AG04449 (cell line): ENCODE results near the gene FREM2.

Source experiments
- CTCF ChIA-PET: fragments of 350-600 bp; formaldehyde crosslinking; extraction: SDS; loops from one replicate; lab custom pipeline; 2021; ENCODE audit warnings: antibody characterized with exemption; lab: Yijun Ruan, JAX
- POLR2A ChIA-PET: fragments of 400-600, 350-600 bp; formaldehyde crosslinking; extraction: SDS; loops from one replicate; lab custom pipeline; 2020; ENCODE audit warnings: antibody characterized with exemption, inconsistent platforms; lab: Yijun Ruan, JAX
- DNase-seq: peaks from one replicate; pipeline ENCODE4 v3.0.0-alpha.2; 2010; ENCODE audit warnings: low read depth, low spot score
- H3K4me3 ChIP-seq: 2 replicates; pipeline ENCODE4 v1.5.1; 2011; ENCODE audit warnings: low read depth, mild to moderate bottlenecking, control low read depth, low read length
- CTCF ChIP-seq: IDR thresholded peaks from one replicate; pipeline ENCODE4 v1.5.1; 2011; ENCODE audit warnings: mild to moderate bottlenecking, moderate library complexity, low read length, control low read depth, inconsistent platforms; ENCODE audit not compliant: insufficient read depth; ENCODE audit errors: missing control alignments

Gene FREM2

DNA sequence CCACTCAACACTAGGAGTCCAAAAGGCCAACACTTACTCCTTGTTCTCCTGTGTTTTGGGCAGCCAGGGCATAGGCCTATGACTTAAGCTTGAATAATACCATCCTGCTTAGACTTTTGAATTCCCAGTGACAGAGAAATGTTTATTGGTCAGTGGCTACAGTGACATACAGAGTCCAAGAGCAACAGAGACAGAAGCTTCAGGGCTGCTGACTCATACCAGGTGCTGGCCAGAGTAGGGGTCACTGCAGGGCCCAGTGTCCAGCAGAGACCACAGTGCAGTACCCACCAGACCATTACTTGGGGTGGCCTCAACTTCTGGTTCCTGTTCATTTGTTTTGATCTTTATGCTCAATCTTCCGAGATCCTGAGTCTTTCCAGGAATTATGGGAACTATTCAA, 6.0 kb upstream of the FREM2 start:
- CTCF ChIA-PET, result no interaction called here
- H3K4me3 ChIP-seq, result no peak overlapping the region
- DNase-seq, result no peak
- TF ChIP-seq CTCF, result no peak
- POLR2A ChIA-PET, result no interaction called here

- ChIA-PET CTCF (no interaction called here), POLR2A (no interaction called here)
- DNase-seq, result no peak
- H3K4me3 ChIP-seq, result no peak overlapping the region
- TF ChIP-seq CTCF, result no peak
Observed at GRCh38 chr13:38684714-38685113, 2.2 kb upstream of the FREM2 start.

DNA sequence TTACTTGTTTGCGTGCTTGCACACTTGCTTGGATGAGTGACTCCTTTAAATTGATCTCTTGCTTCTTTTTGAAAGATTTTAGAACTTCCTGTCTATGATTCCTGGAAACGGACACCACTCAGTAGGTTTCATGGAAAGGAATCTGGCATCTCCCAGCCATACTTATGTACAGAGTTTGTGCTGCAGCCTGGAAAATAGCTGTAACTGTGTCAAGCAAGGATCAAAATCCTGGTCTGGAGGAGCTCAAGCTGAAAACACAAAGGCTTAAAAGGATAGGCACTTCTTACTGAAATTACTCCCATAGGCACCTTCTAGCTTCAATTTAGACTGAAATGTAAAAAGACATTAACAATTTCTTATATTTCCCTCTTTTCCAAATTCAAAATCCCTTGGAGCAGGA, 1.4 kb upstream of the FREM2 start:
- ChIA-PET CTCF (no interaction called here), POLR2A (no interaction called here)
- no peak overlapping the region for H3K4me3 ChIP-seq
- no peak for TF ChIP-seq CTCF
- no peak for DNase-seq

GRCh38 chr13:38685974-38686576, 802 bp upstream of the FREM2 start:
- H3K4me3 ChIP-seq, result no peak overlapping the region
- TF ChIP-seq CTCF, result no peak
- POLR2A ChIA-PET, result interaction anchor here (0.7 kb wide), 1 partner anchor 25 kb away, joined by 3 read pairs; no protein-coding TSS in a partner anchor
- CTCF ChIA-PET, result no interaction called here
- no peak for DNase-seq

- no peak for DNase-seq
- ChIA-PET CTCF (no interaction called here), POLR2A (no interaction called here)
- TF ChIP-seq CTCF, result no peak
- H3K4me3 ChIP-seq, result no peak overlapping the region
Observed at GRCh38 chr13:38687246-38688229, 661 bp downstream of the FREM2 start.

- no peak for TF ChIP-seq CTCF
- ChIA-PET CTCF (no interaction called here), POLR2A (no interaction called here)
- H3K4me3 ChIP-seq, result no peak overlapping the region
- DNase-seq, result no peak
Observed at GRCh38 chr13:38688674-38689073, 1.8 kb downstream of the FREM2 start.
